ENCODE data around the gene MMP2. TPM values are rescaled to one million over a fixed set of nuclear protein-coding genes. Genes with fewer than 3 reads are reported as not detected.

Gene MMP2
- total RNA-seq, 1 experiment from 2014 or later: 142 TPM

DNA sequence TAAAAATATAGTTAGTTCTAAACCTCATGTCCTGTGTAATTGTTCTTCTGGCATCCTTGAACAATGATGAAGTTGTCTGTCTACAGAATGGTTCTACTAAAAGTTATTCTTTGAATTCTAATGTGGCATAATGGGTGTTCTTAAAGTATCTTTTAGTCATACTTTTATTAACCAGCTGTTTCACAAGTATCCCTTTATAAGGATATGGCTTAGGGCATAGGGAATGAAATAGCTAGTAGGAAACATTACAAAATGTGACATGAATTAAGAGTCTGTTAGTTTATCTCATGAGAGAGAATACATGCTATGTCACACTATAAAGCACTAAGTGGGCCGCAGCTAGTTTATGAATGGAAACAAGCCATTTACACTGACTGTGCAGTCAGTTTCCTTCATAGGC lies 61.2 kb downstream of the MMP2 start:
- no peak for DNase-seq
- no peaks in the 10 kb centered on the region for H3K27me3 ChIP-seq
- peaks cover 22% of the 10 kb centered on the region for H3K4me1 ChIP-seq
- no peaks in the 10 kb centered on the region for H3K9me3 ChIP-seq (replicated peaks)
- no peak overlapping the region for H3K4me3 ChIP-seq
- H3K27ac ChIP-seq: no peak overlapping the region
- H3K36me3 ChIP-seq: no peaks in the 10 kb centered on the region

DNA sequence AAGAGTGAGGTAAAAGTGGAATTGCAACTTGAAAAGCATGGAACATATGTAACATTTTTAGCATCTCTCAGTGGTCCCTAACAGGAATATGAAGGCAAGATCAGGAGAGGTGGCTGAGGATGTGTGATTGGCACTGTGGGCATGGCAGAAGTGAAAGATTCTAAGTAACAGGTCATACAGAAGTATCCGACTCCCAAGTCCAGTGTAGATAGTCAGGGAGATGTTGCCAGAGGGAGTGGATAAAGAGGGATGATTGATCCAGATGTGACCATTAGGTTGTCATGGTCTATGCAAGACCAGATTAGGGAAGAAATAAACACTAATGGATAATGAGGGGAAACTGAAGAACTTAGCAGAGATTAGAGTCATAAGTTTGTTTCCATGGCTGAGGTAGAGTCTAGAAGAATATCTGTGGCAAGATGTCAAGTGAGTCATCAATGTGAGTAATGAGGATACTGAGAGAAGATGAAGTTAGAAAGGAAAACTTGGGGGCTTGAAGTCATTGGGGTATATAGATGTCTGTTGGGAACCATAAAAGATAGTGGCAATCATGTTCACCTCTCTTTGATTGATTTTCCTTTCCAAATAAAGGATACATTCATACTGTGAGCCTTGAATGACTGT lies 63.6 kb downstream of the MMP2 start:
- H3K36me3 ChIP-seq: no peaks in the 10 kb centered on the region
- H3K9me3 ChIP-seq (replicated peaks): no peaks in the 10 kb centered on the region
- no peak overlapping the region for H3K27ac ChIP-seq
- H3K4me3 ChIP-seq: no peak overlapping the region
- H3K27me3 ChIP-seq: no peaks in the 10 kb centered on the region
- no peak for DNase-seq
- peaks cover 18% of the 10 kb centered on the region for H3K4me1 ChIP-seq

DNA sequence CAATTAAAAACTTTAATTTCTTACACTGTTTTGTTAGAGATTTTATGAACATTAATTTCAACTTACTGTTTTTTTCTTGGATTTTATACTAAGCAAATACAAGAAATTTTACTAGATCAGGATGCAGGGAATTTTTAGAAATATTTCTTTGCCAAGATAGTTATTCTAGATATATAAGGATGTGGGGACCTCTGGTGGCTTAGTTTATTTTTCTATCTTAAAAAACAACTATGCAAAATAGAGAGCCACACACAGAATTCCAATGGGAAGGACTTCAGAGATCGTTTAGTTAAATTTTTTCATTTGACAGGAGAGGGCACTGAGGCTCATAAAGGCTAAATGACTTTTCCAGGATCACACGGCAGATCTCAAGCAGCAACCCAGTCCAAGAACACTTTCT lies 64.5 kb downstream of the MMP2 start:
- Histone ChIP-seq H3K4me1 (peaks cover 18% of the 10 kb centered on the region), H3K27ac (no peak overlapping the region), H3K27me3 (no peaks in the 10 kb centered on the region), H3K4me3 (no peak overlapping the region), H3K9me3 (replicated peaks) (no peaks in the 10 kb centered on the region), H3K36me3 (no peaks in the 10 kb centered on the region)
- DNase-seq: peak in 1 of 2 experiments; percentile 62

DNA sequence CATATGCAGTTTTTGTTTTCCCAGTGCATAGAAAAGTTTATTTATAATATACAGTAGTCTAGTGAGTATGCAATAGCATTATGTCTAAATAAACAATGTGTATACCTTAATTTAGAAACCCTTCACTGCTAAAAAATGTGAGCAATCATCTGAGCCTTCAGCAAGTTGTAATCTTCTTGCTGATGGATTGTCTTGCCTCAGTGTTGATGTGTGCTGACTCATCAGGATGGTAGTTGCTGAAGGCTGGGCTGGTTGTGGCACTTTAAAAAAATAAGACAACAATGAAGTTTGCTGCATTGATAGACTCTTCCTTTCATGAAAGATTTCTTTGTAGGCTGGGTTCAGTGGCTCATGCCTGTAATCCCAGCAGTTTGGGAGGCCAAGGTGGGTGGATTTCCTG lies 73.6 kb downstream of the MMP2 start:
- Histone ChIP-seq H3K27me3 (no peaks in the 10 kb centered on the region), H3K27ac (no peak overlapping the region), H3K4me1 (no peaks in the 10 kb centered on the region), H3K9me3 (replicated peaks) (no peaks in the 10 kb centered on the region; the same call in 1 of the 2 replicates), H3K36me3 (no peaks in the 10 kb centered on the region), H3K4me3 (no peak overlapping the region)
- no peak for DNase-seq

DNA sequence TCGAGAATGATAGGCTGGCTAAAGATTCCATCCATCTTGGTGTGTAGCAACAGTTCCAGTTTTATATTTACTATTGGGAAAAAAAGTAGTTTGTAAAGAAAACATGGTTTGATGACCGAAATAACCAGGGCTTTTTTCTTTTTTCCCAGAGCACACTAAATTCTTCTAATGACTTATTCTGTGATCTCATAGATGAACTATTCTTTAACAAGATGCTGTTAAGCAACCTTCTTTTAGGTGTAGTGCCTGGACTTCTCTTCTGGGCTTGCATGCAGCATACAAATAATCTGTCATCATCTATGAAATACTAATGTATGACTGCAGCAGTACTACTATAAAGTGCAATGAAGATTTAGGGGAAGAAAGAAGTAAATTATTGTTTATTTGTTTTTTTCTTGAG lies 76.4 kb downstream of the MMP2 start:
- no peaks in the 10 kb centered on the region for H3K4me1 ChIP-seq
- no peaks in the 10 kb centered on the region for H3K27me3 ChIP-seq
- H3K4me3 ChIP-seq: no peak overlapping the region
- H3K27ac ChIP-seq: no peak overlapping the region
- no peaks in the 10 kb centered on the region; the same call in 1 of the 2 replicates for H3K9me3 ChIP-seq (replicated peaks)
- DNase-seq: no peak
- no peaks in the 10 kb centered on the region for H3K36me3 ChIP-seq

Other genes starting within 250 kb of the MMP2 start
- 18.1 and 18.6 TPM in 2 replicates for gene IRX6, start 155.0 kb upstream of the MMP2 start, total RNA-seq (2014; rRNA removed; shearing (Covaris generic))
- gene LPCAT2, start 29.9 kb downstream of the MMP2 start, total RNA-seq (2014; rRNA removed; shearing (Covaris generic)): 16.1 and 16.8 TPM in 2 replicates
- 0.13 TPM in 1 of 2 replicates, not detected in the other for gene CAPNS2, start 87.5 kb downstream of the MMP2 start, total RNA-seq (2014; rRNA removed; shearing (Covaris generic))
- gene SLC6A2, start 176.8 kb downstream of the MMP2 start, total RNA-seq (2014; rRNA removed; shearing (Covaris generic)): not detected in 2 replicates